ENCODE results near the gene BANP. TPM values are rescaled to one million over a fixed set of nuclear protein-coding genes. Genes with fewer than 3 reads are reported as not detected.

BANP gene
- total and polyA plus RNA-seq, 2 donors (not counting 3 experiments of a cell fraction or from before 2014, with no cell fraction given), result 22.4 to 33.8 TPM

DNA sequence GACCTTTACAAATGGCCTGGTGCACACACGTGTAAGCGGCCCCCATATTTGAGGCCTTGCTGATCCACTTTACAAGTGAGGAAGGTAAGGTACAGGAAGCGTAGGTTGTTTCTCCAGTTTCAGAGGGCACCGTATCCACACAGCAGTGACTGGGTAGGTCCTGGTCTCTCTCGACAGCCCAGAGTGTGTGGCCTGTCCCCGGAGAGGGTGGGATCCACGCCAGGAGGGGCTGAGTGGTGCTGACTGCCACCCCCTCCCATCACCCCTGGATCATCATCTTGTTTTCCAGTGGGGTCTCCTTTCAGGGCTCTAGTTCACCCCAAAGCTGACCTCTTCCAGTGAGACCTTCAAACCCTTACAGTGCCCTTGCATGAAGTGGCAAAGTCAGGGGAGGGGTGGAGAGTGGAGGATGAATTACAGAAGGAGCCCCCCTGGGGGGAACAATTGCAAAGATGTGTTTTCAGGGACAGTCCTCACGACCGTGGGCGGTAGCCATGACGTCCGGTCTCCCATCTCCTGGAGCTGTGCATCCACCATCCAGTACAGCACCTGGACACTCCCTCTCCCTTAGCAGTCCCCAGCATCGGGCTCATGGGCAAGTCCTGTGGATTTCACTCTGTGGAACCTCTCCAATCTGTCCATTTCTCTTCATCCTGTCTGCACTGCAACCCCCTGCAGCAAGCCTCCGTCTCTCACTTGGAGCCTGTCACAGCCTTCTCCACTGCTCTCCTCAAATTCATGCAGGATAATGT, 4.5 kb upstream of the BANP start:
- CTCF ChIA-PET, result no interaction called here
- no peak for FAIRE-seq
- dilution Hi-C loops (cut with MboI; ENCODE audit: extremely low pct_ligation_motif_present, low sequenced_read_pairs), result no loop called here

DNA sequence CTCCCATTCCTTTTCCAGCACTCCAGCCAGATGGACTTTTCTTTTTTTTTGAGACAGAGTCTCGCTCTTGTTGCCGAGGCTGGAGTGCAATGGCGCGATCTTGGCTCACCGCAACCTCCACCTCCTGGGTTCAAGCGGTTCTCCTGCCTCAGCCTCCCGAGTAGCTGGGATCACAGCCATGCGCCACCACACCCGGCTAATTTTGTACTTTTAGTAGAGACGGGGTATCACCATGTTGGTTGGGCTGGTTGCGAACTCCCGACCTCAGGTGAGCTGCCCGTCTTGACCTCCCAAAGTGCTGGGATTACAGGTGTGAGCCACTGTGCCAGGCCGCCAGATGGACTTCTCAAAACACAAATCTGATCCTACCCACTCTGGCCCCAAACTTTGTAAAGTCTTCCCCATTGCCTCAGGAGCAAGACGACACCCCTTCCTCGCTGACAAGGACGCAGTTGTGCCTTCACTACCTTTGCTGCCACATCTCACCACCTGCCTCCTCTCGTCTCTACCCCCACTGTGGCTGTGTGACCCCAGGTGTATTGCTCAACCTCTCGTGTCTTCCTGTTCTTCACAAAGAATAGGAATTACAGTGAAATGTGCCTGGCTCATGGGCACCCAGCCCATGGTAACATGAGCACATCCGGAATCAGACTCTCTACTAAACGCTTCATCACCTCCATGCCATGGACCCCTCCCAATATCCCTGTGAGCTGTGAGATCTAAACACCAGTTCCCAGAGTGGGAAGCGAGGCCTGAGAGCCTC, 3.7 kb upstream of the BANP start:
- no peaks in the 10 kb centered on the region for H3K9me1 ChIP-seq (replicated peaks; ENCODE audit: control insufficient read depth, extremely low read depth, insufficient read depth, low read length)
- no peaks in the 10 kb centered on the region for H4K20me1 ChIP-seq (replicated peaks; ENCODE audit: control insufficient read depth, extremely low read depth, insufficient read depth, low read length)
- no peak overlapping the region for H3K4me2 ChIP-seq (ENCODE audit: insufficient read depth, low read length)
- TF ChIP-seq, protein P1, sequence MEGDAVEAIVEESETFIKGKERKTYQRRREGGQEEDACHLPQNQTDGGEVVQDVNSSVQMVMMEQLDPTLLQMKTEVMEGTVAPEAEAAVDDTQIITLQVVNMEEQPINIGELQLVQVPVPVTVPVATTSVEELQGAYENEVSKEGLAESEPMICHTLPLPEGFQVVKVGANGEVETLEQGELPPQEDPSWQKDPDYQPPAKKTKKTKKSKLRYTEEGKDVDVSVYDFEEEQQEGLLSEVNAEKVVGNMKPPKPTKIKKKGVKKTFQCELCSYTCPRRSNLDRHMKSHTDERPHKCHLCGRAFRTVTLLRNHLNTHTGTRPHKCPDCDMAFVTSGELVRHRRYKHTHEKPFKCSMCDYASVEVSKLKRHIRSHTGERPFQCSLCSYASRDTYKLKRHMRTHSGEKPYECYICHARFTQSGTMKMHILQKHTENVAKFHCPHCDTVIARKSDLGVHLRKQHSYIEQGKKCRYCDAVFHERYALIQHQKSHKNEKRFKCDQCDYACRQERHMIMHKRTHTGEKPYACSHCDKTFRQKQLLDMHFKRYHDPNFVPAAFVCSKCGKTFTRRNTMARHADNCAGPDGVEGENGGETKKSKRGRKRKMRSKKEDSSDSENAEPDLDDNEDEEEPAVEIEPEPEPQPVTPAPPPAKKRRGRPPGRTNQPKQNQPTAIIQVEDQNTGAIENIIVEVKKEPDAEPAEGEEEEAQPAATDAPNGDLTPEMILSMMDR (IDR thresholded peaks at IDR 0.05; ENCODE audit: extremely low read depth in 1 of 2, insufficient read depth in 1 of 2, low read depth in 1 of 2, low read length in 2 of 2), result no peak
- TF ChIP-seq POLR2A (IDR thresholded peaks at IDR 0.05; ENCODE audit: low read depth, low read length) (no peak), EZH2 (IDR thresholded peaks at IDR 0.05; ENCODE audit: borderline replicate concordance, low read depth, low read length, severe bottlenecking) (no peak), POLR2AphosphoS5 (IDR thresholded peaks at IDR 0.05; ENCODE audit: insufficient read depth, low read depth, low read length) (no peak), JUN (IDR thresholded peaks at IDR 0.05; ENCODE audit: borderline replicate concordance, insufficient read depth, insufficient read length, low read depth) (no peak), GATA2 (IDR thresholded peaks at IDR 0.05; ENCODE audit: insufficient read depth, insufficient read length, low read depth, low read length) (no peak)
- TF ChIP-seq, protein P2, sequence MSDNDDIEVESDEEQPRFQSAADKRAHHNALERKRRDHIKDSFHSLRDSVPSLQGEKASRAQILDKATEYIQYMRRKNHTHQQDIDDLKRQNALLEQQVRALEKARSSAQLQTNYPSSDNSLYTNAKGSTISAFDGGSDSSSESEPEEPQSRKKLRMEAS (IDR thresholded peaks at IDR 0.05; ENCODE audit: insufficient read depth, insufficient read length), result no peak
- no peak overlapping the region for H3K27ac ChIP-seq (ENCODE audit: insufficient read depth, low read depth, low read length)
- H3K36me3 ChIP-seq (ENCODE audit: control insufficient read depth in 2 of 2, extremely low read depth in 1 of 2, insufficient read depth in 2 of 2, low read length in 2 of 2), result no peaks in the 10 kb centered on the region
- H3K9ac ChIP-seq (replicated peaks; ENCODE audit: extremely low read depth, insufficient read depth, low read length), result no peak overlapping the region
- H3K79me2 ChIP-seq (ENCODE audit: control insufficient read depth, insufficient read depth, low read length), result peaks cover 9% of the 10 kb centered on the region
- peaks cover 5% of the 10 kb centered on the region for H3K4me1 ChIP-seq (ENCODE audit: control insufficient read depth, extremely low read depth, insufficient read depth, low read length)
- CTCF ChIA-PET, result no interaction called here
- dilution Hi-C loops (cut with MboI; ENCODE audit: extremely low pct_ligation_motif_present, low sequenced_read_pairs) (no loop called here), intact Hi-C loops (cut with micrococcal nuclease) (no loop called here)
- H3K9me3 ChIP-seq (replicated peaks; ENCODE audit: control insufficient read depth, insufficient read depth, low read length), result no peaks in the 10 kb centered on the region
- DNase-seq (ENCODE audit: low read depth, low spot score) (no peak), FAIRE-seq (no peak)
- H3K27me3 ChIP-seq (ENCODE audit: control insufficient read depth in 2 of 2, insufficient read depth in 2 of 2, low read length in 2 of 2), result no peaks in the 10 kb centered on the region
- POLR2A ChIA-PET, result no interaction called here
- no peak overlapping the region for H2AFZ ChIP-seq (ENCODE audit: low read depth, low read length)
- H3K4me3 ChIP-seq (replicated peaks in 1 of 3; ENCODE audit: insufficient read depth in 1 of 3, low read depth in 1 of 3, low read length in 3 of 3), result no peak overlapping the region
- no TSS peak for BruUV-seq (replicated peaks)

More for the DNA sequence above, 4.5 kb upstream of the BANP start:
- Histone ChIP-seq H3K27ac (ENCODE audit: insufficient read depth, low read depth, low read length) (no peak overlapping the region), H3K9me3 (replicated peaks; ENCODE audit: control insufficient read depth, insufficient read depth, low read length) (no peaks in the 10 kb centered on the region), H3K9me1 (replicated peaks; ENCODE audit: control insufficient read depth, extremely low read depth, insufficient read depth, low read length) (no peaks in the 10 kb centered on the region), H3K4me2 (ENCODE audit: insufficient read depth, low read length) (no peak overlapping the region), H2AFZ (ENCODE audit: low read depth, low read length) (no peak overlapping the region), H3K4me3 (replicated peaks in 1 of 3; ENCODE audit: insufficient read depth in 1 of 3, low read depth in 1 of 3, low read length in 3 of 3) (no peak overlapping the region), H4K20me1 (replicated peaks; ENCODE audit: control insufficient read depth, extremely low read depth, insufficient read depth, low read length) (no peaks in the 10 kb centered on the region), H3K9ac (replicated peaks; ENCODE audit: extremely low read depth, insufficient read depth, low read length) (no peak overlapping the region), H3K27me3 (ENCODE audit: control insufficient read depth in 2 of 2, insufficient read depth in 2 of 2, low read length in 2 of 2) (no peaks in the 10 kb centered on the region), H3K4me1 (ENCODE audit: control insufficient read depth, extremely low read depth, insufficient read depth, low read length) (no peaks in the 10 kb centered on the region), H3K36me3 (ENCODE audit: control insufficient read depth in 2 of 2, extremely low read depth in 1 of 2, insufficient read depth in 2 of 2, low read length in 2 of 2) (no peaks in the 10 kb centered on the region), H3K79me2 (ENCODE audit: control insufficient read depth, insufficient read depth, low read length) (peaks cover 2% of the 10 kb centered on the region)
- intact Hi-C loops (cut with micrococcal nuclease), result no loop called here
- no TSS peak for BruUV-seq (replicated peaks)
- POLR2A ChIA-PET, result no interaction called here
- TF ChIP-seq MYC (IDR thresholded peaks at IDR 0.05; ENCODE audit: low read depth, low read length), result no peak
- TF ChIP-seq EZH2 (IDR thresholded peaks at IDR 0.05; ENCODE audit: borderline replicate concordance, low read depth, low read length, severe bottlenecking), result no peak
- no peak for DNase-seq (ENCODE audit: low read depth, low spot score)

All from endothelial cell of umbilical vein (primary cell).